K562 (cell line): ENCODE results near the gene LENEP. TPM values are rescaled to one million over a fixed set of nuclear protein-coding genes. Genes with fewer than 3 reads are reported as not detected.

Experiments
- ATAC-seq: fragments of 200-7000 bp; cut with Tn5 transposase; 3 replicates; pipeline ENCODE4 v1.9.1; 2020; ENCODE audit warnings: moderate library complexity
- BruUV-seq: library from RNA; stranded (reverse); fragments of 400-500 nt; replicated peaks from 2 replicates; lab custom pipeline; 2021; lab: Mats Ljungman, UMichigan
- CTCF ChIA-PET: fragments of 300-600 bp; formaldehyde crosslinking; extraction: SDS; loops from one replicate; lab custom pipeline; 2021; ENCODE audit warnings: low intra/inter-chr PET ratio; lab: Yijun Ruan, JAX
- POLR2A ChIA-PET: fragments of 300-600, 350-650 bp; sonication (Branson Sonifier 250); formaldehyde crosslinking; extraction: SDS; loops from one replicate; lab custom pipeline; 2021; ENCODE audit warnings: antibody characterized with exemption, inconsistent platforms; lab: Yijun Ruan, JAX
- DNase-seq, 4 experiments: peaks; one replicate each; pipeline versions ENCODE4 v3.0.0 to v3.0.0-alpha.2; 2011 to 2018; ENCODE audit warnings: low spot score in 3 of 4, mixed read lengths in 3 of 4; ENCODE audit errors: extremely low read depth in 1 of 4
- FAIRE-seq: peaks from 2 replicates; lab custom pipeline; 2011; peaks lifted over from hg19 to GRCh38; lab: Jason Lieb, UNC
- H2AFZ ChIP-seq: 2 replicates; pipeline ENCODE4 v1.6.0; 2011; ENCODE audit warnings: low read depth, low read length, control low read depth, inconsistent platforms
- H3K27ac ChIP-seq: fragments of 200-600 bp; 3 replicates; pipeline ENCODE4 v1.8.0; 2011; ENCODE audit warnings: low read depth, mild to moderate bottlenecking, control low read depth, inconsistent platforms, low read length, moderate library complexity, mixed read lengths; ENCODE audit errors: extremely low read depth
- H3K27me3 ChIP-seq, 2 experiments: fragments of 300-600 bp in 1 of 2; 2 replicates in 1 of 2; 3 replicates in 1 of 2; pipeline versions ENCODE4 v1.6.0 to v1.8.0; 2011; ENCODE audit warnings: inconsistent platforms in 2 of 2, low read length in 2 of 2, mild to moderate bottlenecking in 1 of 2, mixed read lengths in 1 of 2, moderate library complexity in 1 of 2; ENCODE audit not compliant: control insufficient read depth in 2 of 2, insufficient read depth in 2 of 2
- H3K36me3 ChIP-seq: fragments of 300-600 bp; 3 replicates; pipeline ENCODE4 v1.8.0; 2011; ENCODE audit warnings: mild to moderate bottlenecking, low read length, inconsistent platforms; ENCODE audit not compliant: control insufficient read depth, insufficient read depth
- H3K4me1 ChIP-seq, 2 experiments: fragments of 200-600 bp in 1 of 2; replicated peaks in 1 of 2; 2 replicates in 1 of 2; 3 replicates in 1 of 2; pipeline versions ENCODE4 v1.5.1 to v1.8.0; 2011; ENCODE audit warnings: inconsistent platforms in 2 of 2, low read length in 2 of 2, mild to moderate bottlenecking in 1 of 2, mixed read lengths in 1 of 2, moderate library complexity in 1 of 2; ENCODE audit not compliant: control insufficient read depth in 2 of 2, insufficient read depth in 2 of 2
- H3K4me2 ChIP-seq: 2 replicates; pipeline ENCODE4 v1.6.1; 2011; ENCODE audit warnings: low read length, control low read depth, inconsistent platforms, mixed read lengths; ENCODE audit not compliant: insufficient read depth
- H3K4me3 ChIP-seq: fragments of 200-600 bp; sonication (generic), shearing (Covaris generic); 2 replicates; pipeline ENCODE4 v1.5.1; 2016; ENCODE audit warnings: control low read depth, inconsistent platforms
- H3K79me2 ChIP-seq: fragments of 200-600 bp; 3 replicates; pipeline ENCODE4 v1.8.0; 2011; ENCODE audit warnings: low read length, inconsistent platforms; ENCODE audit not compliant: control insufficient read depth, insufficient read depth
- H3K9ac ChIP-seq, 2 experiments: 2 replicates each; pipeline versions ENCODE4 v1.6.0 to v1.6.1; 2011; ENCODE audit warnings: low read depth in 2 of 2, low read length in 2 of 2, control low read depth in 1 of 2, inconsistent platforms in 1 of 2, mild to moderate bottlenecking in 1 of 2, mixed read lengths in 1 of 2; ENCODE audit not compliant: insufficient read depth in 1 of 2
- H3K9me1 ChIP-seq: one replicate; pipeline ENCODE4 v1.6.0; 2011; ENCODE audit warnings: inconsistent platforms, mild to moderate bottlenecking, low read length, moderate library complexity; ENCODE audit not compliant: control insufficient read depth, insufficient read depth
- H3K9me3 ChIP-seq: replicated peaks from 2 replicates; pipeline ENCODE4 v1.5.1; 2011; ENCODE audit warnings: low read depth, low read length, inconsistent platforms; ENCODE audit not compliant: control insufficient read depth, insufficient read depth
- H4K20me1 ChIP-seq: replicated peaks from 2 replicates; pipeline ENCODE4 v1.6.1; 2011; ENCODE audit warnings: low read length, inconsistent platforms, mixed read lengths; ENCODE audit not compliant: control insufficient read depth, insufficient read depth
- NCOR1 ChIP-seq: fragments of 450-650 bp; IDR thresholded peaks from 2 replicates; pipeline ENCODE4 v1.6.1; 2016; ENCODE audit warnings: mild to moderate bottlenecking, moderate library complexity
- RAD21 ChIP-seq, 2 experiments: fragments of 250-450 bp in 1 of 2; fragments of 450-650 bp in 1 of 2; sonication (Bioruptor Pico) in 1 of 2; formaldehyde crosslinking in 1 of 2; IDR thresholded peaks in 1 of 2; conservative IDR thresholded peaks in 1 of 2; 2 replicates each; pipeline versions ENCODE4 v1.4.0 to v1.8.0; 2020 to 2022; ENCODE audit warnings: mild to moderate bottlenecking in 2 of 2, moderate library complexity in 1 of 2
- TRIM28 ChIP-seq: fragments of 450-650 bp; IDR thresholded peaks from 2 replicates; pipeline ENCODE4 v1.6.1; 2017
- ZNF668 ChIP-seq: fragments of 250-450 bp; sonication (Bioruptor Pico); IDR thresholded peaks from 2 replicates; pipeline ENCODE4 v1.8.0; 2022; ENCODE audit warnings: mild to moderate bottlenecking, inconsistent platforms
- WGBS: fragments of 100-300 bp; shearing (Covaris generic); methylation state at CpG from one replicate; pipeline ENCODE4 v1.1.6; 2016; ENCODE audit warnings: low coverage, mixed read lengths; ENCODE audit not compliant: insufficient coverage; ENCODE audit errors: missing lambda C conversion rate; 5-methylcytosine and 5-hydroxymethylcytosine counted together
- in situ Hi-C: fragments of 300-500 bp; cut with MboI; formaldehyde crosslinking; loops from 4 replicates; pipeline ENCODE4 v1.15.0; 2018; ENCODE audit warnings: inconsistent platforms, mixed read lengths
- intact Hi-C: fragments of 100-400 bp; cut with micrococcal nuclease; formaldehyde crosslinking; loops from 2 replicates; pipeline ENCODE4 v1.14.2; 2022
- polyA plus RNA-seq, 8 experiments: library from polyadenylated mRNA; depleted of rRNA in 4 of 8; stranded (reverse) in 5 of 8; unstranded in 3 of 8; fragments of >200 nt; fragmentation: Nextera tagmentation in 2 of 8; fragmentation: Illumina TruSeq in 1 of 8; extraction: Ambion mirVana in 2 of 8; extraction: Trizol in 1 of 8; gene quantifications; 2 replicates each; pipeline versions ENCODE4 v1.2.1 to v1.2.3, GENCODE V29; 2011 to 2014; ENCODE audit warnings: inconsistent platforms in 1 of 8, missing spikeins in 1 of 8
- total RNA-seq, 7 experiments: library from RNA; depleted of rRNA in 6 of 7; stranded (reverse); fragments of >200 nt in 6 of 7; fragmentation: Illumina TruSeq in 2 of 7; extraction: Trizol in 2 of 7; gene quantifications; 2 replicates each; pipeline versions ENCODE4 v1.2.1 to v1.2.3, GENCODE V29; 2011 to 2021; ENCODE audit warnings: low replicate concordance in 1 of 7
- TF ChIP-seq, protein P1 (sequence below), 3 experiments: IDR thresholded peaks in 2 of 3; conservative IDR thresholded peaks in 1 of 3; 2 replicates each; pipeline ENCODE4 v1.5.1; 2011 to 2012; ENCODE audit warnings: low read length in 3 of 3, mild to moderate bottlenecking in 3 of 3, control low read depth in 2 of 3, improper control_type of control experiment in 1 of 3, inconsistent platforms in 1 of 3, low read depth in 1 of 3, mixed read lengths in 1 of 3, moderate library complexity in 1 of 3; ENCODE audit not compliant: insufficient read depth in 2 of 3

Gene LENEP
- total and polyA plus RNA-seq, 9 of the 15 experiments (the other 6 are each of a cell fraction or from before 2014, with no cell fraction given), result 0.23 to 0.87 (median 0.67) TPM; not detected in 5

DNA sequence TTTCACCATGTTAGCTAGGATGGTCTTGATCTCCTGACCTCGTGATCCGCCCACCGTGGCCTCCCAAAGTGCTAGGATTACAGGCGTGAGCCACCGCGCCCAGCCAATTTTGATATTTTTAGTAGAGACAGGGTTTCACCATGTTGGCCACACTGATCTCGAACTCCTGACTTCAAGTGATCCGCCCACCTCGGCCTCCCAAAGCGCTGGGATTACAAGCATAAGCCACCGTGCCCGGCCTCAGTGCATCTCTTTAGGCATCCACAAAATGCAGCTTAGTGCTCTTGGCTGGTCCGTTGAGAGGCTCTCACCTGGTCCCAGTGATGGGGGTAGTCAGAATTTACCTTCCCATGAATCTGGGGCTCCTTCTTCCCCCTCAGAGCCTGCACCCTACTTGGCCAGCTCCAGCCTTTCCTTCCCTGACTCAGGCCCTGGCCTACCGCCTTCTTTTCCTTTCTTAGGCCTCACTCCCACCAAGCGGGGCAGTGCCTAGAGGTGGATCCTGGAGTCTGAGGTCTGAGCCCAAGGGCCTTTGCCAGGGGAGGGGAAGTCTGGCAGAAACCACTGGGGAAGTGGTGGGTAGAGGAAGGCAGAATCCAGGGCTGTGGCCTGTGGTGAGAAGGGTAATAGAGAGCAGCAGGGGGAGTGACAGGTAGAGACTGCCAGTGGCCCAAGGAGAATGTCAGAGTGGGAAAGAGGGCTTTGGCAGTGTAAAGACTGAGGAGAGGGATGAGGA is 3.7 kb downstream of the LENEP start (continued):
- no peak for TF ChIP-seq TRIM28
- no peak for TF ChIP-seq NCOR1

DNA sequence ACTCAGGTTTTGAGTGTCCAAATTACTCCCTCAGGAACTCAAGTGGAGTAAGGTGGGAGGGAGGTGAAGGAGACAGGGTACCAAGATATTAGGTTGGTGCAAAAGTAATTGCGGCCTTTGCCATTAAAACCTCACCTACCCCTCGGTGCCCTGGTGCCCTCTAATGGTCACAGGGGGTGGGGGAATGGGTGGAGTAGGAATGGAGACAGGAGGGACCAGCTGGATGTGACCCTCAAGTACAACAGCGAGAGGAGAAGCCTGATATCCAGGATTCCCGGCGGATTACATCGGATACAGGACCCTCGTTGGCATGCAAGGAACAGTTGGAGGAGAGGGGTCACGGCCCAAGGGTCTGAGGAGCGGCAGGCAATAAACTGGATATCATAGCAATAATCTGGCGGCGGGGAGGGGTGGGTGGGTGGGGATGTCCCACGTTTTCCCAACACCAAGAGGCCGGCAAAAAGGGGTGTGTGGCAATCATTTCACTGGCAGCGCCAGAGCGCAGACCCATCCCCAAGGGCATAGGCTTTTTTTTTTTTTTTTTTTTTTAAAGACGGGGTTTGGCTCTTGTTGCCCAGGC is 4.9 kb downstream of the LENEP start:
- intact Hi-C loops, result no loop called here
- Histone ChIP-seq H3K9me3 (no peaks in the 10 kb centered on the region), H3K4me2 (no peak overlapping the region), H3K36me3 (0 out of 3 replicates have a peak, but pooled peaks cover 4% of the 10 kb centered on the region), H3K27ac (no peak overlapping the region), H3K79me2 (peaks cover 14% of the 10 kb centered on the region), H3K9me1 (no peaks in the 10 kb centered on the region), H4K20me1 (no peaks in the 10 kb centered on the region), H3K4me3 (no peak overlapping the region), H3K4me1 (peaks cover 38 to 59% of the 10 kb centered on the region in 2 experiments), H3K9ac (peak overlapping the region in 1 of 2 experiments; percentile 70; a peak in 1 of 4 replicates), H2AFZ (no peak overlapping the region), H3K27me3 (no peaks in the 10 kb centered on the region)
- ATAC-seq (no peak), FAIRE-seq (no peak), DNase-seq (peak in 1 of 4 experiments; percentile 1)
- POLR2A ChIA-PET, result interaction anchor here (2.2 to 8.2 kb wide), 3 partner anchors 9 to 32 kb away, joined by 9 to 80 read pairs (median 21); partner anchors contain the start of gene FLAD1
- CTCF ChIA-PET, result interaction anchor here (0.6 to 1.8 kb wide), 5 partner anchors 23 to 439 kb away, joined by 3 to 5 read pairs (median 3); partner anchors contain the start of gene PBXIP1
- no TSS peak for BruUV-seq
- in situ Hi-C loops, result no loop called here
- WGBS, result 84% methylated on average over 9 of the region's 16 CpGs
- TF ChIP-seq, protein P1, sequence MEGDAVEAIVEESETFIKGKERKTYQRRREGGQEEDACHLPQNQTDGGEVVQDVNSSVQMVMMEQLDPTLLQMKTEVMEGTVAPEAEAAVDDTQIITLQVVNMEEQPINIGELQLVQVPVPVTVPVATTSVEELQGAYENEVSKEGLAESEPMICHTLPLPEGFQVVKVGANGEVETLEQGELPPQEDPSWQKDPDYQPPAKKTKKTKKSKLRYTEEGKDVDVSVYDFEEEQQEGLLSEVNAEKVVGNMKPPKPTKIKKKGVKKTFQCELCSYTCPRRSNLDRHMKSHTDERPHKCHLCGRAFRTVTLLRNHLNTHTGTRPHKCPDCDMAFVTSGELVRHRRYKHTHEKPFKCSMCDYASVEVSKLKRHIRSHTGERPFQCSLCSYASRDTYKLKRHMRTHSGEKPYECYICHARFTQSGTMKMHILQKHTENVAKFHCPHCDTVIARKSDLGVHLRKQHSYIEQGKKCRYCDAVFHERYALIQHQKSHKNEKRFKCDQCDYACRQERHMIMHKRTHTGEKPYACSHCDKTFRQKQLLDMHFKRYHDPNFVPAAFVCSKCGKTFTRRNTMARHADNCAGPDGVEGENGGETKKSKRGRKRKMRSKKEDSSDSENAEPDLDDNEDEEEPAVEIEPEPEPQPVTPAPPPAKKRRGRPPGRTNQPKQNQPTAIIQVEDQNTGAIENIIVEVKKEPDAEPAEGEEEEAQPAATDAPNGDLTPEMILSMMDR (IDR thresholded peaks at IDR 0.05 in 2 of 3, conservative IDR thresholded peaks at IDR 0.05 in 1 of 3; ENCODE audit: insufficient read depth in 2 of 3, low read depth in 1 of 3, low read length in 3 of 3), result peak; percentile 35 to 39 (median 38); a peak in 3 of 6 replicates
- TF ChIP-seq ZNF668 (no peak), RAD21 (CRISPR knock-in tag; conservative IDR thresholded peaks at IDR 0.05 in 1 of 2, IDR thresholded peaks at IDR 0.05 in 1 of 2) (0 out of 4 replicates have a peak, but pooled peaks of 1 of the 2 experiments have one; percentile 12)
